Spleen (tissue), 11 donors: Measurements from ENCODE around the gene RAD51C. TPM values are rescaled to one million over a fixed set of nuclear protein-coding genes. Genes with fewer than 3 reads are reported as not detected.

ENCODE experiments used
- DNase-seq: peaks from one replicate; pipeline ENCODE4 v3.0.0-alpha.2; 2020
- H3K27ac ChIP-seq, 8 donors: fragments of 200-600 bp; sonication (generic) in 7 of 8; 1 replicate in 4 of 8; 2 replicates in 4 of 8; pipeline versions ENCODE4 v1.5.0 to v1.8.0; 2016 to 2021; ENCODE audit warnings: inconsistent platforms in 4 of 8, mild to moderate bottlenecking in 4 of 8, moderate library complexity in 1 of 8
- H3K27me3 ChIP-seq, 7 donors: fragments of 200-600 bp; sonication (generic) in 6 of 7; replicated peaks in 1 of 7; 1 replicate in 4 of 7; 2 replicates in 3 of 7; pipeline versions ENCODE4 v1.5.0 to v1.8.0; 2016 to 2021; ENCODE audit warnings: inconsistent platforms in 3 of 7, mild to moderate bottlenecking in 1 of 7
- H3K36me3 ChIP-seq, 6 donors: fragments of 200-600 bp; sonication (generic) in 5 of 6; 1 replicate in 4 of 6; 2 replicates in 2 of 6; pipeline versions ENCODE4 v1.5.0 to v1.8.0; 2016 to 2021; ENCODE audit warnings: inconsistent platforms in 2 of 6
- H3K4me1 ChIP-seq, 6 donors: fragments of 200-600 bp; sonication (generic) in 5 of 6; 1 replicate in 3 of 6; 2 replicates in 3 of 6; pipeline versions ENCODE4 v1.5.0 to v1.8.0; 2016 to 2021; ENCODE audit warnings: inconsistent platforms in 3 of 6
- H3K4me3 ChIP-seq, 8 donors: fragments of 200-600 bp; sonication (generic) in 7 of 8; 1 replicate in 4 of 8; 2 replicates in 4 of 8; pipeline versions ENCODE4 v1.5.0 to v1.8.0; 2016 to 2021; ENCODE audit warnings: inconsistent platforms in 4 of 8, mild to moderate bottlenecking in 4 of 8, moderate library complexity in 2 of 8
- H3K9me3 ChIP-seq, 8 donors: fragments of 200-600 bp; sonication (generic) in 7 of 8; 1 replicate in 4 of 8; 2 replicates in 4 of 8; pipeline versions ENCODE4 v1.5.0 to v1.8.0; 2016 to 2021; ENCODE audit warnings: inconsistent platforms in 4 of 8
- CTCF ChIP-seq, 11 experiments: fragments of 200-600 bp in 7 of 11; fragments of 450-650 bp in 4 of 11; sonication (generic) in 4 of 11; IDR thresholded peaks in 8 of 11; conservative IDR thresholded peaks in 3 of 11; 1 replicate in 7 of 11; 2 replicates in 4 of 11; pipeline versions ENCODE4 v1.4.0 to v1.8.0; 2016 to 2021; ENCODE audit warnings: antibody characterized with exemption in 11 of 11, inconsistent platforms in 4 of 11, mild to moderate bottlenecking in 1 of 11
- POLR2A ChIP-seq, 3 donors: fragments of 450-650 bp; IDR thresholded peaks; one replicate each; pipeline ENCODE4 v1.5.1; 2017; ENCODE audit warnings: antibody characterized with exemption in 3 of 3, mild to moderate bottlenecking in 1 of 3
- POLR2AphosphoS5 ChIP-seq, 3 donors: sonication (generic); formaldehyde crosslinking; IDR thresholded peaks; one replicate each; pipeline ENCODE4 v1.5.1; 2017; ENCODE audit warnings: antibody characterized with exemption in 3 of 3
- WGBS, 5 donors: extraction: QIAGEN DNeasy Blood & Tissue Kit in 3 of 5; methylation state at CpG; one replicate each; pipeline versions ENCODE4 v1.1.5 to v1.1.7; 2013 to 2018; 5-methylcytosine and 5-hydroxymethylcytosine counted together
- intact Hi-C: fragments of 100-400 bp; cut with DNase I; formaldehyde crosslinking; loops from one replicate; pipeline ENCODE4 v1.15.0; 2023; ENCODE audit warnings: low total_unique reads
- polyA plus RNA-seq, 3 donors: library from polyadenylated mRNA; stranded (reverse); fragments of 200-250 nt; gene quantifications; one replicate each; pipeline ENCODE4 v1.2.1, GENCODE V29; 2013
- total RNA-seq, 7 donors: library from RNA; depleted of rRNA in 3 of 7; stranded (reverse); fragments of >200 nt in 3 of 7; fragmentation: NEBNext Ultra II Directional in 4 of 7; extraction: Animal tissue kit (Norgen Biotek cat#: 25700) in 4 of 7; gene quantifications; one replicate each; pipeline versions ENCODE4 v1.1.0 to v1.2.1, GENCODE V29; 2016 to 2021
- donor health status: healthy with polysubstance abuse.
- donor health status: DM: no; HTN: no; CAD: no; lungs with moderate emphysema.
- donor health status: DM: no; HTN: no; CAD: no.
- donor health status: Bipolar disorder and iron deficiency.
- donor health status: healthy.
- donor health status: DM: no; HTN: no; CAD: no.
- donor health status: DM: yes; HTN: yes; CAD: no.

RAD51C gene
- total and polyA plus RNA-seq, 10 donors: 19.6 to 28.5 (median 23.5) TPM

GRCh38 chr17:58693208-58693607 is 806 bp downstream of the RAD51C start:
- H3K27ac ChIP-seq: peak overlapping the region in 7 of 8 donors; percentile 57 to 89 (median 84)
- 63 to 77% (median 69%) methylated on average over 8 of the region's 8 CpGs for WGBS, 5 donors
- H3K4me3 ChIP-seq: peak overlapping the region; percentile 48 to 84 (median 61)
- peaks cover 6 to 35% (median 25%) of the 10 kb centered on the region in 6 donors for H3K4me1 ChIP-seq
- no peak for TF ChIP-seq CTCF (IDR thresholded peaks at IDR 0.05 in 8 of 11, conservative IDR thresholded peaks at IDR 0.05 in 3 of 11)
- TF ChIP-seq POLR2A (IDR thresholded peaks at IDR 0.05): no peak
- TF ChIP-seq POLR2AphosphoS5 (IDR thresholded peaks at IDR 0.05): no peak
- H3K9me3 ChIP-seq: no peaks in the 10 kb centered on the region
- H3K36me3 ChIP-seq: peaks cover 0 to 32% (median 10%) of the 10 kb centered on the region in 6 donors
- DNase-seq: no peak
- intact Hi-C loops: no loop called here
- no peaks in the 10 kb centered on the region for H3K27me3 ChIP-seq

DNA sequence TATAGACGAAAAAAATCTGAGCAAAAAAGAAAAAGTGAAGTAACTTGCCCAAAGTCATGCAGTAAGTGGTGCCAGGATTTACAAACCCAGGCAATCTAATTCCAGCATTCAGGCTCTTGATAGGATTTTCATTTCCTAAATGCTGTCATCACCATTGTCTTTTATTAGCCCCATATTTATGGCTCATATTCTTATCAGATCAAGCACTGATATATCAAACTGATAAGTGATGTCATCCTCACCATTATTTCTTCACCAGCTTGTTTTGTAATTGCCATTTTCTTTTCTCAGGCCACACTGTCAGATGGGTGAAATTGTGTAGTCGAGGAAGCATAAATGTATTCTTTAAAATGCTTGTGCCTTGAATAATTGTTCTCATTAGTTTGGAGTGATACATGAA is 1.3 kb downstream of the RAD51C start:
- TF ChIP-seq CTCF (IDR thresholded peaks at IDR 0.05 in 8 of 11, conservative IDR thresholded peaks at IDR 0.05 in 3 of 11) (no peak), POLR2A (IDR thresholded peaks at IDR 0.05) (no peak), POLR2AphosphoS5 (IDR thresholded peaks at IDR 0.05) (no peak)
- H3K9me3 ChIP-seq: no peaks in the 10 kb centered on the region
- 56 to 82% (median 67%) methylated on average over 2 of the region's 2 CpGs for WGBS, 5 donors
- H3K27ac ChIP-seq: no peak overlapping the region
- no peaks in the 10 kb centered on the region for H3K27me3 ChIP-seq
- peaks cover 6 to 35% (median 25%) of the 10 kb centered on the region in 6 donors for H3K4me1 ChIP-seq
- H3K4me3 ChIP-seq: peak overlapping the region in 2 of 8 donors; percentile 53 to 61
- no peak for DNase-seq
- H3K36me3 ChIP-seq: peaks cover 0 to 37% (median 10%) of the 10 kb centered on the region in 6 donors
- intact Hi-C loops: no loop called here

DNA sequence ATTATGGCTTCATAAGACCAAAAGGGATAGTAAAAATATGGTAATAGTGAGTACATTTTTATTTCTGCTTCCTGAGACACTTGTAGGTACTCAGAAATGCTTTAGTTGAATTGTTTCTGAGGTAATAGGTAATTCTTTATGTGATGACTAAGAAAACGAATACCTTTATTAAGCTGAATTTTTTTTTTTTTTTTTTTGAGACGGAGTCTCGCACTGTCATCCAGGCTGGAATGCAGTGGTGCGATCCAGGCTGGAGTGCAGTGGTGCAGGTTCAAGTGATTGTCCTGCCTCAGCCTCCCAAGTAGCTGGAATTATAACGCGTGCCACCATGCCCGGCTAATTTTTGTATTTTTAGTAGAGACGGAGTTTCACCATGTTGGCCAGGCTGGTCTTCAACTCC is 1.9 kb downstream of the RAD51C start:
- no peak for DNase-seq
- intact Hi-C loops: no loop called here
- Histone ChIP-seq H3K9me3 (no peaks in the 10 kb centered on the region), H3K36me3 (peaks cover 0 to 43% (median 11%) of the 10 kb centered on the region in 6 donors), H3K4me3 (no peak overlapping the region), H3K27ac (no peak overlapping the region), H3K4me1 (peaks cover 6 to 35% (median 25%) of the 10 kb centered on the region in 6 donors), H3K27me3 (no peaks in the 10 kb centered on the region)
- WGBS, 5 donors: 89 to 95% (median 93%) methylated on average over 8 of the region's 8 CpGs
- TF ChIP-seq POLR2A (IDR thresholded peaks at IDR 0.05) (no peak), POLR2AphosphoS5 (IDR thresholded peaks at IDR 0.05) (no peak), CTCF (IDR thresholded peaks at IDR 0.05 in 8 of 11, conservative IDR thresholded peaks at IDR 0.05 in 3 of 11) (no peak)

GRCh38 chr17:58694826-58695225 is 2.4 kb downstream of the RAD51C start:
- Histone ChIP-seq H3K4me1 (peaks cover 6 to 35% (median 25%) of the 10 kb centered on the region in 6 donors), H3K27me3 (no peaks in the 10 kb centered on the region), H3K36me3 (peaks cover 0 to 48% (median 15%) of the 10 kb centered on the region in 6 donors), H3K27ac (no peak overlapping the region), H3K9me3 (no peaks in the 10 kb centered on the region), H3K4me3 (no peak overlapping the region)
- intact Hi-C loops: no loop called here
- DNase-seq: no peak
- WGBS, 5 donors: 92 to 98% (median 98%) methylated on average over 1 of the region's 1 CpG
- TF ChIP-seq POLR2AphosphoS5 (IDR thresholded peaks at IDR 0.05) (no peak), CTCF (IDR thresholded peaks at IDR 0.05 in 8 of 11, conservative IDR thresholded peaks at IDR 0.05 in 3 of 11) (no peak), POLR2A (IDR thresholded peaks at IDR 0.05) (no peak)
